NCI-H128 (cell line): ENCODE data around the gene UXS1.

Experiments
- DNase-seq: peaks from one replicate; lab custom pipeline; 2025; ENCODE audit not compliant: unreplicated experiment; lab: John Stamatoyannopoulos, UW

UXS1 gene

DNA sequence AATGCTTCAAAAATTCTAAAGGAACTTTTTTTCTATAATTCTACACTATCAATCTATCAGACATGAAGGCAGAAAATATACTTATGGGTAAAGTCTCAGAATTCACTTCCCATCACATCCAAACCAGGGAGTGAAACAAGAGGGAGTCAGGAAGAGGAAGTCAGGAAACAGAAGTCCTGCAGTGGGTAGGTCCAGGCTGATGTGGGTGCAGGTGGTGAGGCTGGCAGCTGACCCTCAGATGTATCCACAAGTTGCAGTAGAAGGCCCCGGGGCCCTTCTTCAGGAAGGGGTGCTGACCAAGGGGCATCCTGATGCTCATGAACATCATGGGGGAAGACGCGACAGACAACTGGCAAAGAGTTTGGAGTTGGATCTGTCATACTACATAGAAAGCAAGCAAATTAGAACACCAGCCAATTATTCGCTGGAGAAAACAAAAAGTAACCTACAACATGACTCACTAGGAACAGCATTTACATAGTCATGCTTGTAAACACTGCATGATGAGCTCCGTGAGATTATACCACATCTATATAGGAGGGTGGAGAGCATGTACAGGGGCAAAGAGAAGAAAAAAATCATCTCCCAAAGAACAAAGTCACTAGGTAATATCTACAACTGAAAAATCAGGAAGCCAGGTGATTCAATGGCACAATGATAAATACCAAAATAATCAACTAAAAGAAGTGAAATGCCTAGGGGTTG, 4.2 kb downstream of the UXS1 start:
- DNase-seq = no peak

DNA sequence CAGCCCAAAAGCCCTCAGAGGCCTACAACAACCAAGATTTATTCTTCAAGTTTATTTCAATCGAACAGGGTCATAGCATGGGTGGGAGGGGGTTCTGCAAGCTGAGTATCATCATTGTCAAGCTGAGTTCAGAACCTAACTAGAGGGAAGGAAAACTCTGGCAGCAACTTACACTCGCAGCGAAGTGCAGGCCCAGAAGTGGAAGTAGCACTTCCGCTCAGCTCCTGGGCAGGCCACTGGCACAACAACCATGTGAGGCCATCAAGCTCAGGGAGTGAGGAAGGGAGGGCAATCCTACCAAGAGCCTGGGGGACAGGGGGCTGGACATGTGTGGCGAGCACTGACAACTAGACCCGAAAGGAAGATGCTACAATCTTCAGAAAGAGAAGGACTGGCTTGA, 4.8 kb downstream of the UXS1 start:
- DNase-seq = no peak

DNA sequence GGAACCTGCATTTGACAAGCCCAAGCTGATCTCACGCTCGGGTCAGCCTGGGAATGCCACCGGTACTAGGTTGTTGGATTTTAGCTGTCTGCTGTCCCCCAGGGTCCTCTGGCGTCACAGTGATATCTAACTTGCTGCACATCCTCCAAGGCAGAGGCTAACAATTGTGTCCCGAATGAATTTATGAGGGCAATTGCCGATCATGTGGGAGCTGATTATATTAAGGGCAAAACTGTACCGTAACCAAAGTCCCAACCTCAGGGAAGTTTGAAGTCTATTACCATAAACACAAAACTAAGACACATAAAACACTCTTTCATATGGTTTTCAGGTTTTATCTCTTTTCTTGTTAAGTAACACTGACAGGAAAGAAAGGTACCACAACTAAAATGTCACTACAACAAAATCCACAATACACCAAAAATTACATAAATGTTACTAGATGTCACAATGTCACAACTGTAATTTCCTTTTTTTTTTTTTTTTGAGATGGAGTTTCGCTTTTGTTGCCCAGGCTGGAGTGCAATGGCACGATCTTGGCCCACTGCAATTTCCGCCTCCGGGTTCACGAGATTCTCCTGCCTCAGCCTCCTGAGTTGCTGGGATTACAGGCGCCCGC, 6.7 kb downstream of the UXS1 start:
- no peak for DNase-seq

DNA sequence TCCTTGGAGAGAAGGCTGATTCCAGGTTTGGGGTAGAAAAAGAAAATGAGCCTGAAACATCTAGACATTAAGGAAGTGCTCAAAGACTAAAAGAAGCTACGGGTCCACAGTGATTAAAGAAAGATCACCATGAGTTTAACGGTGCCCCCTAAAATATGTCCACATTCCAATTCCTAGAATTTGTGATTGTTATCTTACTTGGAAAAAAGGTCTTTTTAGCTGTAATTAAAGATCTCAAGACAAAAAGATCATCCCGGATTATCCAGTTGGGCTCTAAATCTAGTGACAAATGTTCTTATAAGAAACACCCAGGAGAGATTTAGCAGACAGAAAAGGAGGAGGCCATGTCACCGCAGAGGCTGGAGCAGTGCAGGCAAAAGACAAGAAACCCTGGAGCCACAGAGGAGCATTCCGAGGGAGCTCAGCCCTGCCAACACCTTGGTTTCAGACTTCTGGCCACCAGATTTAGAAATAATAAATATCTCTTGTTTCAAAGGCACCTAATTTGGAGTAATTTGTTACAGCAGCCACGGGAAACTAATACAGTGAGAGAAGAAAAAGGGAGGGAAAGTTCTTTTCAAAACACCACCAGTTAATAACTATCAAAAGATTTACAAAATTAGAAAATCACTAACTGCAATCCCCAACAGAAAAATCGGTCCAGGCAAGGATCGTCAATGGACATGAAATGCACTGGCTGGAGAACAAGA, 8.5 kb downstream of the UXS1 start:
- no peak for DNase-seq

DNA sequence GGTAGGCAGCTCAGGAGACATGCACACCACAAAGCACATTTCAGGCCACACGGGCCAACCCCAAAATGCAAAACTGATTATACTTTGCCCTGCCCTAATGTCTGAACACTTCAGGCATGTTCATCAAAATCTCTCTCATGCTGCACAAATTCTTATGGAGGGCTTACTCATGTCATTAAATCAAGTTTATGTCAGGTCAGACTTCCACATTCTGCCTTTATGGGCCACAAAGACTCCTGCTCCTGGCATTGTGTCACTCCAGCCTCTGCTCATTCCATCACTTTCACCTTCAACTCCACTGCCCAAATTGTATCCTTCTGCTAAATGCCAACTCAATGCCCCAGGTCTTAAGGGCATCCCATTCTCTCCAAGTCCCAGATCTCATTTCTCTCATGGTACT, 9.2 kb downstream of the UXS1 start:
- DNase-seq = no peak

DNA sequence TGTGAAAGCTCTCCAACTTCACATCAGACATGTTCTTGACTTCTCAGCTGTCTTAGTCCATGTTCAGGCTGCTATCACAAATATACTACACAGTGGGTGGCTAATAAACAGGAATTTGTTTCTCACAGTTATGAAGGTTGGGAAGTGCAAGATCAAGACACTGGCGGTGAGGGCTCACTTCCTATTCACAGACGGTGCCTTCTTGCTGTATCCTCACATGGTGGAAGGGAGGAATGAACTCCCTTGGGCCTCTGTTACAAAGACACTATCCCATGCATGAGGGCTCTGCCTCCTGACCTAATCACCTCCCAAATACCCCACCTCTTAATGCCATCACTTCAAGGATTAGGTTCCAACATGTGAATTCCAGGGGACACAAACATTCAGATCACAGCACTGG, 9.7 kb downstream of the UXS1 start:
- no peak for DNase-seq

DNA sequence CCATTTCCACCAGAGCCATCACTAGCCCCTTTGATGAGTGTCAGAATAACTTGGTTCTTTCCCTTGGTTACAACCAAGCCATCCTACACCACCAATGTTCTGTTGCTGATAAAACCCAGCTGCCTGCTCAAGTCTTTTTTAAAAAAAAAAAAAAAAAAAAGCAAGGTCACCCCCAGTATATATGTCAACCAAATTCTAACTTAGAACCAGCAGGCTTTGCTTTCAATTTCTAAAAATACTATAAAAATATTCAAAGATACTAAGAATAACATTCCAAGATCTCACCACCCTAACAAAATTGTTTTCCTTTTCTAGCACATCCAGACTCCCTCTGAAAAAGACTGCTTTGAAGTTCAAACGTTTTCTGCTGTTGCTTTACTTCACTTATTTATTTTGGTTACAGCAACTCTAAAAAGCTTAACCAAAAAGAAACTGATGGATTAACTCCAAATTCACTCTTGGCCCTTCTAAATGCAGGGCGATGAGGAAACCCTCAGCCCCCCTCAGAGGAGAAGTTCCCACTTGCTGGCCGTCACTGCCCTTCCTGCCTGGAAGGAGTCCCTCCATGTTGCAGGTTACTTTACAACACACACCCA, 10.9 kb downstream of the UXS1 start:
- no peak for DNase-seq

DNA sequence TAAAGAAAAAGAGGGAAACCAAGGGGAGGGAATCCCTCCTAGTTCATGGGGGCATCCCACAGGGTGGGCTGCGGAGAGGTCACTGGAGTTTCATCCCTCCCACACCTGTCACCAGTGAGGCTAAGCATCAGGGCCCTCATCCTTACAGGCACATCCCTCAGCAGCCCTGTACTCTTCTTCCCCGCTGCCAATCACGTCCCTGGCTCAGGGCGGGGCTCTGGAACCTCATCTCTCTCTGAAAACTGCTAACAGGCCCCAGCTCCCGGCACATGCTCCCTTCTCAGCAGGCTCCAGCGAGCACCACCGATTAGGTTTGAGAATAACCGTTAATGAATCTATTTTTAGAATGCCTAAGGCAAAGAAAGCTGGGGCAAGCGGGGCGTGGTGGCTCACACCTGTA, 13.0 kb downstream of the UXS1 start:
- no peak for DNase-seq

DNA sequence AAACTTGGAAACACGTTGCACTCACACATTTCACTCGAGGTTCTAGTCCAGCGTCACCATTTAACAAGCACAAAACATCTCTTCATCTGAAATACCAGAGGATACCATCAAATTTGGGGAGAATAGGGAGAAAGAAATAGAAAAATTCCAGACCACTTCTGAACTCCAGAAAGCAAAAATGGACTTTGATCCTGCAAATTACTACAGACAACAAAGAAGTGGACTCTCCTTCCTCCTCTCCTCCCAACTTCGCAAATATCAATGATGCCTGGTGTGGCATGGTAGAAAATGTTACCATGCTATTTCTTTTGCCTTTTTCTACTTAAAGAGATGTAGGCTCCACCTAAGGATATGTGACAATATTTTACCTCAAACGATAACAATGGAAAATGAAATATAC, 13.5 kb downstream of the UXS1 start:
- DNase-seq = no peak

DNA sequence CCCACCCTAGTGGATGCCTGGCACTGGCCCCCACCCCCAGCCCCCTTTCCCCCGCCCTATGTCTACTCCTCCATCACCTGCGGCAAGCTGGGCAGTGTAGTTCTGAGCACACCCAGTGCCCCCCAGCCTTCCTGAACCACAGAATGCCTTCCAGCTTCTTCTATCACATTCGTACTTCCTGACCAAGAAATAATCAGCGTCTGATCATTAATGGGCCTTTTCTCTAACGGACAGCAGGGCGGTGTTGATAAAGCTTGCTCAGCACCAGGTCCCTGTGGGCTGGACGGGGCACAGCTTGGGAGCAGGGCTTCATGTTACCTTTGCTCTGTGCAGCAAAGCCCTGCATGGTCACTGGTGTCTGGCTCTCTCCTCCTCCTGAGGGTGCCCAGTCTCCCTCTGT, 15.4 kb downstream of the UXS1 start:
- DNase-seq = no peak

DNA sequence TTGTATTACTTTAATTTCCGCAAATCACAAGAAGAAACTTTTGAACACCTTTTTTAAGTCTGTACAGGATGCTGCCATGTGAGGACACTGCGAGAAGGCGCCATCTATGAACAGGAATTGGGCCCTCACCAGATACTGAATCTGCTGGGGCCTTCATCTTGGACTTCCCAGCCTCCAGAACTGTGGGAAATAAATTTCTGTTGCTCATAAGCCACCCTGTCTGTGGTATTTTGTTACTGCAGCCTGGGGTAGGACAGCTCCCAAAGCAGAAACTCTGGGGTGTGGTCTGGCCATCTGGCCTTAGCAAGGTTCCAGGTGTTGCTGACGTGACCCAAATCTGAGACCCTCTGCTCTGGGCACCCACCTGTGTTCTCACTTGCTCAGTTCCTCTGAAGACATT, 16.5 kb downstream of the UXS1 start:
- no peak for DNase-seq

DNA sequence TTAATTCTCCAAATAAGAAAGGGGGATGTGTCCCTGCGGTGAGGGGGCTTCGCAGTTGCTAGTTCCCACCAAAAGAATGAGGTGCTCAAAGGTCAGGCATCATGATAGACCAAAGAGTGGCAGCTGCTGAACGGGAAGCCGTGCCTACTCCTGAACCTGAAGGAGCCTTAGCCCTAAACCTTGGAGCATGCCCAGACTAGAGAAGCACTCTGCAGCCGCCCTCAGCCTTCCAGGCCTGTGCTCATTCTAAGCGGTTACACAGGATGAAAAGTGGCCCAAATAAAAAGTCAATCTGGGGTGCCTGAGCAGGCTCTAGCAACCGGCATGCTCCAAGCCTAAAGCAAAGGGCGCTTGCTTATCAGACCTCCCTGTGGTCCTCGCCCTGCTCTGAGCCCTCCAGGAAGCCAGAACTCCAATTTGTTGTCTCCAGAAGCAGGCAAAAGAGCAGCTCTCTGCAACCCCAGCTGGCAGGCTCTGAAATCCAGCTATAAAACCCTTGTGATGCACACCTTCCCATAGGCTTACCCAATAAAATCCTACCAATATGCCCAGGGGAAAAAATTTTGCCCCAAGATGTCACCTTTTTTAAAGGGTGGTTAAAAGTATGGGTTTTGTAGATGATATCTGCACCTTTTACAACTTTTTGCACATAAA, 17.5 kb downstream of the UXS1 start:
- DNase-seq = no peak

DNA sequence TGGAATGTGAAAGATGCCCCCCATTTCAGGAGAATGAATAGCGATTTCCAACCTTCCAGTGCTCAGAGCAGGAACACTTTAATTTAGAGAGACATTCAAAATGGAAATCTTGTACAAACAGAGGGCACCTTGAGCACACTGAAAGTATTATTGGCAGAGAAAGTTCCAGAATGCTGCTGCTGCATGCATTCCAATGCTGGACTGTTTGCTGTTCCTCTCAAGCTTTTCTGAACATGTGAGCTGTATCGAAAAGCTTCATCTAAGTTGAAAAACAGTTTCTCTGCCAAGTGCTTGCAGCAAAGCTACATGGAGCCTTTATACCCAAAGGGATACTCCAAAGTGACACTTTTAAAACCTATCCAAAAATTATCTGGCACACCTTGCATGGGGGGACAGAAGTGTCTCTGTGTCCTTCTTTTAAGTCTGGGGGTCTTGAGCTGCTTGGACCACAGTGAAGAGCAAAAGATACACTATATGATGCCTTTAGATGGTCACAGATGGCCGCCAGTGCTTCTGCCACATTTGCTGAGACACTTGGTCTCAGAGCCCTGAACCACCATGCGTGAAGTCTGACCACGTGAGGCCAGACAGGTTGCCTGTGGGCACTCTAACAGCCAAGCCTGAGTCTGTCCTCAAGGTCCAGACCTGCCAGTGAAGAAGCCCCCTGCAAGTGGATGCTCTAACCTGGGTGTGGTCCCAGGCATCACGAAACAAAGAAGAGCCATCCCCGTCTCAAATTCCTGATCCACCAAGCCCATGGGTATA, 18.8 kb downstream of the UXS1 start:
- DNase-seq = no peak

DNA sequence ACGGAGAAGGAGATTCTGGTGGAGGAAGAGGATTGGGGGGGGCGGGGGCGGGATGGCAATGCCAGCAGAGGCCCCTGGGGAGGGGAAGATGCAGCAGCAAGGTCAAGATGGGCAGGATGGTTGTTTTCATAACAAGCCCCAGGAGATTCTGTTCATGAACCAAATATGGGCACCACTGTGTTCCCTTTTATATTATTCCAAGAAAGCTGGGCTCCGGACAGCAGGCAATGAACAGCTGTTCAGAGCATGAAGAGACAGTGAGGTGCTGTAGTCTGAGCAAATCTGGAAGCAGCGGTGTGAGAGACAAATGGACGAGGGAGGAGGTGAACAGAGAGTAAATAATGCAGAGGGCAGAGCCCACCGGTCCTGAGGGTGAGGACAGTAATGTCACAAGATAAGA, 20.0 kb downstream of the UXS1 start:
- no peak for DNase-seq

DNA sequence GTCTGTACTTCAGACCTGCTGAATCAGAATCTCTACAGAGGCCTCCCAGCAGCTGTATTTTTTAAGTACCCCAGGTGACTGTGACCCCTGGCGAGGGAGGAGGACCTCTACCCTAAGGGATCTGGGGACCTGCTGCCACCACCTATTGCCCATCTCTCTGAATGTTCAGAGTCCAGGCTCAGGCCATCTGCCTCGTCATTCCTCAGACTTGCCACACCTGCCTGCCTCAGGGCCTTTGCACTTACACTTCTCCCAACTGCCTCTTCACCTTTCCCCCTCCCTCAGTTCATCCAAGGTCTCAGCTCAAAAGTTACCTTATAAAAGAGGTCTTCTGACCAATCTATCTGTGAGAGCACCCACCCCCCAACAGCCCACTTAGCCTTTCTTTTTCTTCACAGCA, 21.5 kb downstream of the UXS1 start:
- no peak for DNase-seq

DNA sequence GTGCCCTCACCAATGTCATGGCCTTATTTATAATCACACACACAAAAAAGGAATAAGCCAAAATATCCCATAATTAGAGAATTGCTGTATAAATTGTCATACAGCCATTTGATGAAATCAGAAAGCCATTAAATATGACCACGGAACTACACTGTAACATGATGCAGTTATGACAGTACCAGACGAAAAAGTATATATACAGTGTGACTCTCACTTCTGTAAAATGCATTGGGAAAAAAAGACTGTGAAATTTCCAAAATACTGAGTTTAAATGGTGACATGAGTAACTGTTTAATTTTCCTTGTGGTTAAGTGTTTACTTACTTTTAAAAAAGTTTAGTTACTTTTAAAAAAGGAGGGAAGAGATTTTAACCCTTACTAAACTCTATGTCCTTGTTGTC, 25.4 kb downstream of the UXS1 start:
- no peak for DNase-seq

DNA sequence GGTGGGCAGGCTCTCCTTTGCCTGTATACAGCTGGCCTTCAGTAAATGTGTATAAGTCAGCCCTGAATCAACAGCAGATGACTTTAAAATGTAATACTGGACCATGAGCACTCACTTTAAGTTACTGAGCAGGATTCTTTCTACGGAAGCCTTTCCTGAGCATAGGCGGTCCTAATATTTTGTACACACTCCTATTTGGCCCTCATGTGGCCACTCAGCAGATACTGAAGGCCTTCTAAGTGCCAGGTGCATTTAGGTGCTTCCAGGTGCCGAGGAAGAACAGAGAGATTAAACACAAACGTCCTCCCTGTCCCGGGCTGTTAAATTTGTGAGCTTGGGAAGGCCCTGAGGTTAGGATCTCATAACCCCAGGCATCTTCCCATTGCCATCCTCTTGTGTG, 27.0 kb downstream of the UXS1 start:
- DNase-seq = no peak

DNA sequence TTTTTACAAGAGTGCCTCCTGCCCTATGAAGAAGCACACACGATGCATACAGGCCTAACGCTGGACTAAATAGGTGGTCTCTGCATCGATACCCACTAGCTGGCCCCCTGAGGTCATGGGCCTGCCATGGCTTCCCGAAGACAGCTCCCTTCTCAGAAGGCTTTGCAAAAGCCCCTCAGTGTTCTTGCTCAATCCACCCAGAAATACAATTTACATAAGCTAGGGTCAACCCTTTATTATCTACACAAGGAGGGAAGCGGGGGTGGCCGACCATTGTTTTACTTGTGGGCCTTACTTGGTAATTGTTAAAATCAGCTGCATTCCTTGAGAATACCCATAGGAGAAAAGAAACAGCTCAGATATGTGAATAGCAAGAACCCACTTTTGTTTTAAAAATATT, 28.5 kb downstream of the UXS1 start:
- DNase-seq = no peak

DNA sequence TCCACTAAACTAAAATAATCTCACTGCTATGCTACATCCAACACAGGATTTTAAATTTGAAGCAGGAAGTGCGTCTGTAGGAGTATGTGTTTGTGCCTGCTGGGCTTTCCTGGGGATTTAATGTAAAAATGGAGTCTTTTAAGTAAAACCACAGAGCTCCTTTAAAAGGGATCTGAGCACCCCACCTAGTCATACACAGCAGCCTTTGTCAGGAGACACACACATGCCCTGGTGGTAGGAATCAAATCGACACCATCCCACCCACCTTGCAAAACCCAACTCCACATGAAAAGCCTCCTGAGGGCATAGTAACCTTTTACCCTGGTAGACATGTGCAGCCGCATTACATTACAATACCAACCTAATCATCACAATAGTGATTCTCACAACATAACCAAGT, 29.1 kb downstream of the UXS1 start:
- DNase-seq = no peak

DNA sequence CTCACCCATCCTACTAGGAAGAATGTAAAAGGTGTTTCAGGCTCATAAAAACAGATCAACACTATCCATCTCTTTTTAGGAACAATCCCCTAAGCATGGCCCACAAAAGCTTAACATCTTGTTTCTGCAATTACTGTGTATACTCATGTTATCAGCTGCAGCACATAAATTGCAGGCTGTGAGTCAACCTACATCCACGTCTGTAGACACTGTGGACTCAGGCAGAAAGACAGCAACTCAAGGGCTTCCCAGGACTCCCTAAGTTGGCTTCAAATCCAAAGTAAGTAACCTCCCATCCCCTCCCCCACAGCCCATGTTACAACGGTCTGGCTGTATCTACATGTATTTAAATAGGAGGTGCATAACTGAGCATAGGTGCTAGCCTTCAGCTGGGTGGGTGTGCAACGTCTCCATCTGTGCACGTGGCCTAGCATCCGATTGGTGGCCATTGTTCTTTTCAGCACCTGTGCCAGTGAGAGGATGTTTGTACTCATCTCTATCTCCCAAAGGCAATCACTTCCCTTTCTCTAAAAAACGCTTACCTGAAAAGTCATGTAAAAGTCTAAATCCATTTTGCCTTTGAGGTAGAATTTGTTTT, 30.1 kb downstream of the UXS1 start:
- DNase-seq = no peak
